GM08714 (cell line): ENCODE results near the gene CLEC4D.
"Not testable (repeated sequence)": the region's sequence is repeated elsewhere in the genome, so short reads cannot be mapped to it uniquely, and the experiment has no call there.

Experiments
- H3K4me3 ChIP-seq: fragments of 200-500 bp; sonication (Bioruptor generic); 2 replicates; pipeline ENCODE4 v1.5.1; 2014; ENCODE audit warnings: mild to moderate bottlenecking, low read length, inconsistent platforms
- ZNF274 ChIP-seq: IDR thresholded peaks from 2 replicates; pipeline ENCODE4 v1.6.1; 2012; ENCODE audit warnings: mild to moderate bottlenecking, low read depth, low read length

The CLEC4D gene

DNA sequence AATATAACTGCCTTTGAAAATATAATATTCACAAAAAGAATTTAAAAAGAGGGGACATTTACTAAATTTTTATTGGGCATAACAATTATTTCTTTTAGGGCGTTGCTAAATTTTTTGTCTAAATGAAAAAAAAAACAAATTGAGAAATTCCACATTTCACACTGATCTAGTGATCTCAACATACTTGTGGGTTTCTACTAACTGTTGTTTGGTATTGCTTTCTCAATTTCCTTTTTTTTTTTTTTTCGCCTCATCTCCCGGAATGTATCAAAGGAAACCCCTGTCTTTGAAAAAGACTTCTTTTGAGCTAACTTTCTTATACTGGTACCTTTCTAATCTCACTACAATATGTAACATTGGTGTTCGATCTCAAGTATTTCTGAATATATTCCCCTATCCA is at the start of gene CLEC4D:
Gene CLEC4D (plus strand): TSS at position 248 of the 400 bp plus-strand sequence. CDS start 230 bp downstream, outside the sequence.
- no peak for TF ChIP-seq ZNF274
- H3K4me3 ChIP-seq: no peak within 1 kb of the TSS

DNA sequence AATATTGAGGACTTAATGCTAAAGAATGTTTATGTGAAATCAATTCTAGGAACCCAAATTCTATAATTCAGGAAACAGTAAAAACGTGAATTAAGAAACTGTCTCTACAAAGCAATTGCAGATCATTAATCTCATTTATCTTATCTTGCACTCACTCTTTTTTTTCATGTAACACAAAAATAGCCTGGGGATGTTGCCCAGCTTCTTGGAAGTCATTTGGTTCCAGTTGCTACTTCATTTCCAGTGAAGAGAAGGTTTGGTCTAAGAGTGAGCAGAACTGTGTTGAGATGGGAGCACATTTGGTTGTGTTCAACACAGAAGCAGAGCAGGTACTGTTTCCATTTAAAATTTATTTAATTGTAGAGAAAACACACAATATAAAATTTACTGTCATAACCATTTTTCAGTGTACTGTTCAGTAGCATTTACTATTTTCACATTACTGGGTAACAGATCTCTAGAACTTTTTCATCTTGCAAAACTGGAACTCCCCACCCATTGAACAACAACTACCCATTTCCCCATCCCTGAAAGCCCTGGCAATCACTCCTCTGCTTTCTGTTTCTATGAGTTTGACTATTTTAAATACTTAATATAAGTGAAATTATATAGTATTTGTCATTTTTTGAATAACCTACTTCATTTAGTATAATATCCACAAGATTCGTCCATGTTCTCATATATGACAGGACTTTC is 47.9 kb upstream of the CLEC4D start:
- no peak overlapping the region for H3K4me3 ChIP-seq
- no peak for TF ChIP-seq ZNF274

DNA sequence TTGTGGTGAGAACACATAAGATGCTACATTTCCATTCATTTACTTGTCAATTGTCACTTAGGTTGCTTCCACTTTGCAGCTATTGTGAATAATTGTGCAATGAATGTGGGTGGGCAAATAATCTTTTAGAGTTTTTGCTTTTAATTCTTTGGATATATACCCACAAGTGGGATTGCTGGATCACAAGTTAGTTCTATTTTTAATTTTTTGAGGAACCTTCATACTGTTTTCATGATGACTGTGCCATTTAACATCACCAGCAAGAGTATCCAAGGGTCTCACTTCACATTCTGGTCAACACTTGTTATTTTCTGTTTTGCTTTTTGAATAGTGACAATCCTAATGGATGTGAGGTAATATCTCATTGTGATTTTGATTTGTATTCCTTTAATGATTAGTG is 47.1 kb upstream of the CLEC4D start:
- H3K4me3 ChIP-seq: no peak overlapping the region
- no peak for TF ChIP-seq ZNF274

DNA sequence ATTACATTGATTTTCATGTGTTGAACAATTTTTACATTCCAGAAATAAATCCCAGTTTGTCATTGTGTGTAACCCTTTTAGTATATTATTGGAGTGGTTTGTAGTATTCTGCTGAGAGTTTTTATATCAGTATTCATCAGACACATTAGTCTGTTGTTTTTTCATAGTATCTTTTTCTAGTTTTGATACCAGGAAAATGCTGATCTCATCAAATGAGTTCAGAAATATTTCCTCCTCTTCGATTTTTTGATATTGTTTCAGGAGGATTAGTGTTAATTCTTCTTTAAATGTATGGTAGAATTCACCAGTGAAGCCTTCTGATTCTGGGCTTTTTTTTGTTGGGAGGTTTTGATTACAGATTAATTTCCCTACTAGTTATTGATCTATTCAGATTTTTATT is 42.2 kb upstream of the CLEC4D start:
- no peak overlapping the region for H3K4me3 ChIP-seq
- no peak for TF ChIP-seq ZNF274

DNA sequence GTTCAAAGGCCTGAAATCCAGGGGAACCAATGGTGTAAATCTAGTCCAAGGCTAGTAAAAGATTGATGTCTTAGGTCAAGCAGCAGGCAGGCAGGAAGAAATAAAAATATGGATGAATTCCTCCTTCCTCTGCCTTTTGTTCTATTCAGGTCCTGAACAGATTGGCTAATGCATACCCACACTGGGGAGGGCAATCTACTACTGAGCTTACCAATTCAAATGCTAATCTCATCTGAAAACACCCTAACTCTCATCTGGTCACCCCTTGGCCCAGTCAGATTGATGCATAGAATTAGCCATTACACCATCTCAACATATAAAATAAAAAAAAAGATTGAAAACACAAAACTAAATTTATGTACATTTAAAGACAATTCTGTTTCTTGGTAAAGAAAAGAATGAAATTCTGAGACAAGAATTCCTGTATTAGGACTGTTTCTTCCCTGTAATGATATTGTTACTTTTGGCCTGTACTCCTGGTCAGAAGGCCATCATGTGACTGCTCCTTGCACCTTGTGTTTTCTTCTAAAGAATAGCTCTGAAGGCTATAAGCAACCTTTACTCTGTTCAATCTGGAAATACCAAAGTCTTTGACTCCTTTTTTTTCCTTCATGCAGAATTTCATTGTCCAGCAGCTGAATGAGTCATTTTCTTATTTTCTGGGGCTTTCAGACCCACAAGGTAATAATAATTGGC is 37.6 kb upstream of the CLEC4D start:
- no peak for TF ChIP-seq ZNF274
- no peak overlapping the region for H3K4me3 ChIP-seq

DNA sequence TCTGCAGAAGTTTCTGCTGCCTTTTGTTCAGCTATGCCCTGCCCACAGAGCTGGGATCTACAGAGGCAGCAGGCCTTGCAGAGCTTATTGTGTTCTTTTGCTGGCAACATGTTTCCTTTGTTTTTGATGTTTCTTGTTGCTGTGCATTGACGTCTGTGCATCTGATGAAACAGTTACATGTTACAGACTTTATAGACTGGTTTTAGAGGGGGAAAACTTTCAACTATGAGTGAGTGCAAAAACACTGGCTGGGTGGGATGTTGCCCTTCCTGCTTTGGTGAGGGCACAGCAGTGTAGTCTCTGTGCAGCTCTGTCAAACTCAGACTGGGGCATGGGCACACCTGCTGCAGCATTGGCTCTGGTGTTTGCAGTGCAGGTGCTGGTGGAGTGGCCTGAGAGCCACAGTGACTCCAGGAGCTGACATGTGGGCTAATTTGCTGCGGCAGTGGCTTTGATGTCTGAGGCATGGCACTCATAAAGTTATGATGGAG is 30.7 kb upstream of the CLEC4D start:
- no peak overlapping the region for H3K4me3 ChIP-seq
- TF ChIP-seq ZNF274: no peak

DNA sequence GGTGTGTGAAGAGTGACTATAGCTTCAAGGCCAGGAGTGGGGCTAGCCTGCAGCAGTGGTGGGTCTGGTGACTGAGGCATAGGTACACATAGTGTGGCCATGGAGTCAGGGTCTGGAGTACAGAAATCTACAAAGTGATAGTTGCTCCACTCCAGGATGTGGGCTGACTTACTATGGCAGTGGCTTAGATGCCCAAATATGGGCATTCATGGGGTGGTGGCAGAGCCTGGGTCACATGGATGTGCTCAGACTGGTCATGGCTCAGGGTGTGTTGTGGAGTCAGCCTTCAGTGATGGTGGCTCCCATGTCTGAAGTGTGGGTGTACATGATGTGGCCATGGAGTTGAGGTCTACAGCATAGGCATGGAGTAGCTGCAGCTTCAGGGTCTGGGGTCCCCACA is 30.2 kb upstream of the CLEC4D start:
- no peak for TF ChIP-seq ZNF274
- no peak overlapping the region for H3K4me3 ChIP-seq

DNA sequence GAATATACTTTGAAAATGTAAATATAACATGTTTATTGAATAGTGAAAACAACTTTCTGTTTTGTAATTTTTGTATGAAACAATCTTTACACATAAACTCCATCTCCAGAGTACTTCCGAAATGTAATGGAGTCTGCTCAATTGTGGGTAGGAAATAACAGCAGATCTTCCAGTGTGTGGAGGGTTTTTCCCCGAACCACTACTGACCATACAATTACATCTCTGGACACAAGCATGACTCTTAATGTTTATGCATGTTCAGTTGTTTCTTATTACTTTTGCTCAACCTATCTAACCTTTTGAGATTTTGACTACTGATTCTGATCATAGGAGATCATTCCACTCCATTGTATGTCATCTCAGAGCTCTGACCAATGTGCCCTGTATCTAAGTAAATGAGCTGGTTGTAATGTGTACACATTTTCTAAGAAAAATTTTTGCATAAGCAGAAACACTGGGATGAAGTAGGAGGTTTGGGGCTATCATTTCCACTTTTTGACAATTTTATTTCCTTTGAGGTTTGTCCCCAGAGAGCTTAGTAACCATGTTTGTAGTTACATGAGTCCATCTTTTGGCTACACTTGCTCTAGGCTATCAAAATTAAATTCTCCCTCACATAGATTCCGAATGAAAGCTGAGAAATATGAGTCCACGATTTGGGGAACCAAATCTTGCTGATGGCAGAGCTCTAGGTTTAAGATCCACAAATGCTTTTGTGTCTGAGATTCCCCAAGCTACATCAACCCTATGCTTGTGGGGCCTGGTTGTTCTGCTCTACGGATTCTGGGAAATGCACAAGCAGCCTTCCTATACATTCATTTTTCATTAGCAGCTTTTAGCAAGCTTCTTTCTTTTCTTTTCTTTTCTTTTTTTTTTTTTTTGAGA is 21.4 kb upstream of the CLEC4D start:
- no peak for TF ChIP-seq ZNF274
- no peak overlapping the region for H3K4me3 ChIP-seq

DNA sequence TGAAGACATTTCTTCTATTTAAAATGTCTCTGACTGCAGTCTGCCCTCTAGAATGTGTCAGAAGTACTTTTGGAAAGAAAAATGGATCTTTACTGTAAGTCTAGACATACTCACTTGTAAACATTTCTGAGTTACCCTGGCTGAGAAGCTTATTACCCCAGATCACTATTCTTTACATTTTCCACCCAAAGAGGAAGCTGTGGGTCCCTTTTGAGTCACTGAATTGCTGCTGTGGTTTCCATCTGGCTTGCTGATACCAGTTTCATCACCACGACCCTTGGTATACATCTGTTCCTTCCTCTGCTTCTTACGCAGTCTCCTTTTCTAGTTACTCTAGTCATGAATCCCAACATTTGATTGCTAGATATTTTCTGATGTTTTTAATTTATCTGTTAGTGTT is 20.2 kb upstream of the CLEC4D start:
- no peak overlapping the region for H3K4me3 ChIP-seq
- no peak for TF ChIP-seq ZNF274

DNA sequence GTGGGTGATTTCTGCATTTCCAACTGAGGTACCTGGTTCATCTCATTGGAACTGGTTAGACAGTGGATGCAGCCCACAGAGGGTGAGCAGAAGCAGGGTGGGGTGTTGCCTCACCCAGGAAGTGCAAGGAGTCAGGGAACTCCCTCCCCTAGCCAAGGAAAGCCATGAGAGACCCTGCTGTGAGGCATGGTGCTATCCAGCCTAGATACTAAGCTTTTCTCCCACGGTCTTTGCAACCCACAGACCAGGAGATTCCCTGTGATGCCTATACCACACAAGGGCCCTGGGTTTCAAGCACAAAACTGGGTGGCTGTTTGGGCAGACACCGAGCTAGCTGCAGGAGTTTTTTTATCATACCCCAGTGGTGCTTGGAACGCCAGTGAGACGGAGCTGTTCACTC is 17.6 kb upstream of the CLEC4D start:
- not testable (repeated sequence) for H3K4me3 ChIP-seq

DNA sequence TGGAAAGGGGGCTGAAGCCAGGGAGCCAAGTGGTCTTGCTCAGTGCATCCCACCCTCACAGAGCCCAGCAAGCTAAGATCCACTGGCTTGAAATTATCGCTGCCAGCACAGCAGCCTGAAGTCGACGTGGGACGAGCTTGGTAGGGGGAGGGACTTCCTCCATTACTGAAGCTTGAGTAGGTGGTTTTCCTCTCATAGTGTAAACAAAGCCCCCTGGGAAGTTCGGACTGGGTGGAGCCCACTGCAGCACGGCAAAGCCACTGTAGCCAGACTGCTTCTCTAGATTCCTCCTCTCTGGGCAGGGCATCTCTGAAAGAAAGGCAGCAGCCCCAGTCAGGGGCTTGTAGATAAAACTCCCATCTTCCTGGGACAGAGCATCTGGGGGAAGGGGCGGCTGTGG is 17.2 kb upstream of the CLEC4D start:
- H3K4me3 ChIP-seq: not testable (repeated sequence)

DNA sequence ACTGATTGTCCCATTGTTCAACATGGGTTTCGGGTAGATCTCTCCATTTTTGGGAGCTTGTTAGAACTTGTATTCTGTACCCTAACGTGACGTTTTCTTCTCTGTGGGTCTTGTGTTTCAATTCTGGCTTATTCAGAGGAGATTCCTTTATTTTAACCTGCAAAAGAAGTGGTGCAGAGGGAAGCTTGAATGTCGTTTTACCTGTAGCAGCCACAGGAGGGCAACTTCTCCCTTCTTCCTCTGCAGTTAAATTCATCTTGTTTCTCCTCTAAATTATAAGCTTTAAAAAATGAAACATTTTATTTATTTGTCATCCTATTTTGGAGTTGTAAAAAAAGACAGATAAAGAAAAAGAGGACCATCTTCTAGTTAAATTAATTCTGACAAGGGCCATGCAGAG is 13.7 kb upstream of the CLEC4D start:
- H3K4me3 ChIP-seq: no peak overlapping the region
- no peak for TF ChIP-seq ZNF274

DNA sequence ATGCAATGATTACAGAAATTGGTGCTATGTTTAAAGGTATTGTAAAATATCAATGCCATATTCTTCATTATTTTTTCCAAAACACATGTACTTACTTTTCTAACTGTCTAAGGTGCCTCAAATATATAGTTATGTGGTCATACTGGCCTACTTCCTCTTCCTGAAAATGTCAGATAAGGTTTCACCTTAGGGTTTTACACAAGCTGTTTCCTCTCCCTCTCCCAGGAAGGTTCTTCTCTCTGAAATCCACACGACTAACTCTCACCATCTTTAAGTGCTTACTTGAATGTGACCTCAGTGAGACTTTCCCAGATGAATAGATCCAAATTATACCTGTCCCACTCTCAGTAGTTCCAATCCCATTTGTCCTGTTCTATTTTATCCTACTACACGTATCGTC is 11.6 kb upstream of the CLEC4D start:
- TF ChIP-seq ZNF274: no peak
- no peak overlapping the region for H3K4me3 ChIP-seq

DNA sequence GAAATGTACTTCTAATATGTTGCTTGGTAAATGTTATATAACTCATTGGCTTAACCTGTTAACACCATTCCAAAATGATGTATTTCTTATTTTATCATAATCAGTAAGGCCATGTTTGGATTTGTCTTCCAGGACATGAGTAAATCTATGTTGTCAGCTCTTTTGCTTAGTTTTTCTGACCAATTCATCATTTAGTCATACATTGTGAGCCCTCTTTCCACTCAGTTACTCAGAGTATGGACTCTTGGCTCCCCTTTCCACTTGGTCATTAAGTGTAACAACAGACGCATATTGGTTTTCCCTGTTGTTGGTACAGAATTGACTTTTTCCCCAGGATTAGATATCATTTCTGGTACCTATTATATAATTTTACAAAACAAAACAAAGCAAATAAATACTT is 9.0 kb upstream of the CLEC4D start:
- TF ChIP-seq ZNF274: no peak
- H3K4me3 ChIP-seq: no peak overlapping the region

DNA sequence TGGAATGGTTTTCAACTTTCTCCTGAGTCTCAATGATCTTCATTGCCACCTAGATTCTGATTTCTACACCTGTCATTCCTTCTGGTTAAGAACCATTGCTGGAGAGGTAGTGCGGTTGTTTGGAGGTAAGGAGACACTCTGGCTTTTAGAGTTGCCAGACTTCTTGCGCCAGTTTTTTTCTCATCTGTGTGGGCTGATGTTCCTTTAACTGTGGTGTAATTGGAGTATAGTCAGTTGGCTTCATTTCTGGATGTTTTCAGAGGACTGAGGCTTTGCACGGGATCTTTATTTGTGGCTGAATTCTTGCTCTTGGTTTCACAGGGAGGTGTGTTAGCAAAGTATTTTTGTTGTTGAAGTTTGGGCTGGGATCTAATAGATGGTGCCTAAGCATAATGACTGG is 5.7 kb upstream of the CLEC4D start:
- no peak for TF ChIP-seq ZNF274
- H3K4me3 ChIP-seq: no peak overlapping the region
